IMR-90 (cell line): Measurements from ENCODE around the gene OPCML. TPM values are rescaled to one million over a fixed set of nuclear protein-coding genes. Genes with fewer than 3 reads are reported as not detected.

Experiments used
- ATAC-seq: fragments of 200-7000 bp; cut with Tn5 transposase; 2 replicates; pipeline ENCODE4 v1.9.1; 2020; ENCODE audit warnings: low read depth, mild to moderate bottlenecking, moderate library complexity
- BruUV-seq: library from RNA; stranded (reverse); fragments of 400-500 nt; replicated peaks from 2 replicates; lab custom pipeline; 2021; lab: Mats Ljungman, UMichigan
- CTCF ChIA-PET: fragments of 300-600 bp; formaldehyde crosslinking; extraction: SDS; loops from one replicate; lab custom pipeline; 2021; ENCODE audit warnings: antibody characterized with exemption; lab: Yijun Ruan, JAX
- POLR2A ChIA-PET: fragments of 300-600 bp; sonication (Branson Sonifier 250); formaldehyde crosslinking; loops from one replicate; lab custom pipeline; 2022; ENCODE audit warnings: antibody characterized with exemption; ENCODE audit not compliant: unreplicated experiment; lab: Charles Lee
- DNase-seq: peaks from one replicate; pipeline ENCODE4 v3.0.0; 2013
- H2AFZ ChIP-seq: replicated peaks from 2 replicates; pipeline ENCODE3; 2013; ENCODE audit warnings: low read length, mild to moderate bottlenecking; ENCODE audit not compliant: poor library complexity
- H2AK5ac ChIP-seq: 2 replicates; pipeline ENCODE4 v1.6.1; 2013; ENCODE audit warnings: low read depth, low read length, inconsistent platforms
- H2AK9ac ChIP-seq: replicated peaks from 2 replicates; pipeline ENCODE3; 2013; ENCODE audit warnings: mild to moderate bottlenecking, low read depth, low read length, moderate library complexity; ENCODE audit not compliant: poor library complexity
- H2BK120ac ChIP-seq: 2 replicates; pipeline ENCODE4 v1.6.1; 2013; ENCODE audit warnings: low read depth, low read length, inconsistent platforms
- H2BK15ac ChIP-seq: 3 replicates; pipeline ENCODE4 v1.6.1; 2013; ENCODE audit warnings: low read depth, low read length, inconsistent platforms
- H2BK20ac ChIP-seq: 2 replicates; pipeline ENCODE4 v1.6.1; 2013; ENCODE audit warnings: low read depth, mild to moderate bottlenecking, inconsistent platforms, low read length, moderate library complexity
- H2BK5ac ChIP-seq: 2 replicates; pipeline ENCODE4 v1.6.1; 2013; ENCODE audit warnings: mild to moderate bottlenecking, low read depth, low read length, inconsistent platforms; ENCODE audit not compliant: poor library complexity, severe bottlenecking
- H3K14ac ChIP-seq: replicated peaks from 2 replicates; pipeline ENCODE4 v1.6.1; 2013; ENCODE audit warnings: low read depth, low read length, inconsistent platforms
- H3K18ac ChIP-seq: 2 replicates; pipeline ENCODE4 v1.6.1; 2013; ENCODE audit warnings: low read depth, low read length, control low read depth
- H3K23ac ChIP-seq: 2 replicates; pipeline ENCODE4 v1.6.1; 2013; ENCODE audit warnings: low read depth, low read length, inconsistent platforms
- H3K27ac ChIP-seq: 2 replicates; pipeline ENCODE4 v1.5.1; 2013; ENCODE audit warnings: mild to moderate bottlenecking, control low read depth, low read length; ENCODE audit not compliant: insufficient read depth
- H3K27me3 ChIP-seq: 2 replicates; pipeline ENCODE4 v1.6.1; 2013; ENCODE audit warnings: low read length; ENCODE audit not compliant: control insufficient read depth, insufficient read depth
- H3K36me3 ChIP-seq: 2 replicates; pipeline ENCODE4 v1.6.1; 2013; ENCODE audit warnings: low read length, mixed read lengths; ENCODE audit not compliant: control insufficient read depth, insufficient read depth
- H3K4ac ChIP-seq: 2 replicates; pipeline ENCODE4 v1.6.1; 2013; ENCODE audit warnings: low read depth, low read length, inconsistent platforms
- H3K4me1 ChIP-seq: 2 replicates; pipeline ENCODE4 v1.6.1; 2013; ENCODE audit warnings: low read length, mixed read lengths; ENCODE audit not compliant: control insufficient read depth, insufficient read depth
- H3K4me2 ChIP-seq: 2 replicates; pipeline ENCODE4 v1.6.1; 2013; ENCODE audit warnings: low read depth, mild to moderate bottlenecking, control low read depth, low read length, moderate library complexity
- H3K4me3 ChIP-seq: 2 replicates; pipeline ENCODE4 v1.5.1; 2013; ENCODE audit warnings: low read depth, mild to moderate bottlenecking, control low read depth, low read length, moderate library complexity; ENCODE audit not compliant: insufficient read depth
- H3K56ac ChIP-seq: 2 replicates; pipeline ENCODE4 v1.6.1; 2013; ENCODE audit warnings: low read length, inconsistent platforms; ENCODE audit not compliant: insufficient read depth; ENCODE audit errors: extremely low read depth
- H3K79me1 ChIP-seq, 2 experiments: 2 replicates each; pipeline ENCODE4 v1.6.1; 2013; ENCODE audit warnings: low read length in 2 of 2, inconsistent platforms in 1 of 2, low read depth in 1 of 2
- H3K9ac ChIP-seq: 2 replicates; pipeline ENCODE4 v1.6.1; 2013; ENCODE audit warnings: low read depth, low read length, control low read depth
- H3K9me1 ChIP-seq: 2 replicates; pipeline ENCODE4 v1.6.1; 2013; ENCODE audit warnings: low read length, inconsistent platforms; ENCODE audit not compliant: insufficient read depth
- H3K9me3 ChIP-seq: 2 replicates; pipeline ENCODE4 v1.6.1; 2013; ENCODE audit warnings: low read length; ENCODE audit not compliant: control insufficient read depth, insufficient read depth
- H4K20me1 ChIP-seq: 2 replicates; pipeline ENCODE4 v1.6.1; 2013; ENCODE audit warnings: low read length, inconsistent platforms; ENCODE audit not compliant: insufficient read depth
- H4K5ac ChIP-seq: 2 replicates; pipeline ENCODE4 v1.6.1; 2013; ENCODE audit warnings: mild to moderate bottlenecking, low read depth, low read length, control low read depth
- H4K8ac ChIP-seq, 2 experiments: 2 replicates each; pipeline ENCODE4 v1.6.1; 2013; ENCODE audit warnings: low read depth in 2 of 2, low read length in 2 of 2, control low read depth in 1 of 2, inconsistent platforms in 1 of 2
- H4K91ac ChIP-seq: 2 replicates; pipeline ENCODE4 v1.6.1; 2013; ENCODE audit warnings: low read depth, low read length, inconsistent platforms; ENCODE audit not compliant: insufficient read depth
- BHLHE40 ChIP-seq: fragments of 150-350 bp; IDR thresholded peaks from 2 replicates; pipeline ENCODE4 v1.6.1; 2016; ENCODE audit warnings: mild to moderate bottlenecking, low read depth, low read length
- CEBPB ChIP-seq: IDR thresholded peaks from 2 replicates; pipeline ENCODE4 v1.6.1; 2012; ENCODE audit warnings: low read depth, low read length, improper control_type of control experiment
- CHD1 ChIP-seq: IDR thresholded peaks from 2 replicates; pipeline ENCODE4 v1.6.1; 2012; ENCODE audit warnings: low read depth, low read length, improper control_type of control experiment
- FOS ChIP-seq: fragments of 150-350 bp; IDR thresholded peaks from 2 replicates; pipeline ENCODE4 v1.6.1; 2016; ENCODE audit warnings: low read depth, low read length
- MAFK ChIP-seq: IDR thresholded peaks from 2 replicates; pipeline ENCODE4 v1.6.1; 2012; ENCODE audit warnings: low read depth, low read length, improper control_type of control experiment
- MAZ ChIP-seq: IDR thresholded peaks from 2 replicates; pipeline ENCODE4 v1.6.1; 2012; ENCODE audit warnings: low read depth, mild to moderate bottlenecking, low read length, improper control_type of control experiment, moderate library complexity, borderline replicate concordance
- MXI1 ChIP-seq: IDR thresholded peaks from 2 replicates; pipeline ENCODE4 v1.6.1; 2012; ENCODE audit warnings: low read depth, mild to moderate bottlenecking, low read length, moderate library complexity, borderline replicate concordance
- POLR2A ChIP-seq: IDR thresholded peaks from 2 replicates; pipeline ENCODE4 v1.6.1; 2012; ENCODE audit warnings: mild to moderate bottlenecking, low read depth, low read length
- RAD21 ChIP-seq: IDR thresholded peaks from 2 replicates; pipeline ENCODE4 v1.6.1; 2012; ENCODE audit warnings: low read length, improper control_type of control experiment
- WGBS, 2 experiments: methylation state at CpG; one replicate each; pipeline versions ENCODE4 v1.1.5 to v1.1.7; 2013; ENCODE audit warnings: missing lambda C conversion rate in 2 of 2; ENCODE audit not compliant: insufficient read length in 1 of 2; ENCODE audit errors: extremely low coverage in 2 of 2; 5-methylcytosine and 5-hydroxymethylcytosine counted together
- dilution Hi-C: fragments of 300-500 bp; cut with HindIII; formaldehyde crosslinking; loops from one replicate; pipeline ENCODE4 v1.14.3; 2018; ENCODE audit warnings: low sequenced_read_pairs; ENCODE audit not compliant: unreplicated experiment
- in situ Hi-C: fragments of 300-500 bp; cut with MboI; formaldehyde crosslinking; loops from 3 replicates; pipeline ENCODE4 v1.14.3; 2019; ENCODE audit warnings: low sequenced_read_pairs, inconsistent platforms, mixed read lengths
- intact Hi-C: fragments of 100-400 bp; cut with micrococcal nuclease; formaldehyde crosslinking; loops from 2 replicates; pipeline ENCODE4 v1.10.0; 2022
- polyA plus RNA-seq, 3 experiments: library from polyadenylated mRNA; depleted of rRNA; stranded (reverse); fragments of >200 nt; gene quantifications; 2 replicates each; pipeline ENCODE4 v1.2.3, GENCODE V29; 2012; ENCODE audit warnings: low replicate concordance in 1 of 3
- total RNA-seq: library from RNA; depleted of rRNA; stranded (reverse); fragments of >200 nt; gene quantifications from 2 replicates; pipeline ENCODE4 v1.2.3, GENCODE V29; 2012

The OPCML gene
- total and polyA plus RNA-seq, 2 of the 4 experiments (the other 2 are of a cell fraction) = under 0.01 to 2.6 TPM

DNA sequence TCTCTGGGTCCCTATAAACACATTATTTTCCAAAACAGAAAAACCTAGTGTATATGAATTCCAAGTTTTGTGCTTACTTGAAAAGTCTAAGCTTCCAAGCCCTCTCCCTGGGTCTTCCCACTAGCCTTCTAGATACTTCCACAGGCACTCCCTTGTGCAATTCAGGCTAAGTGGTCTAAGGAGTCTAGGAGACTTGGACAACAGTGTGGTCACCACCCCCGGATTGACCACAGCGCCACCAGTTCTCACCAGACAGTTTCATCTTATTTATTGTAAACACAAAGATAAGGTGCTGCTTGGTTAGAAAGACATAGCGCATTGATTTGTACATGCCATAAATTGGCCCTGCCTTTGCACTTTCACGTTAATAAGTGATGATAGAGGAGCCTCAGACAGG, 623.9 kb downstream of the OPCML start:
- ChIA-PET POLR2A (no interaction called here), CTCF (no interaction called here)
- dilution Hi-C loops (no loop called here), in situ Hi-C loops (no loop called here), intact Hi-C loops (no loop called here)
- ATAC-seq = no peak
- no peak overlapping the region for H3K14ac ChIP-seq
- WGBS, 2 experiments = 80% methylated on average over 1 of the region's 4 CpGs; no CpG with 5 or more reads in 1 of the 2 experiments
- H3K4me2 ChIP-seq = no peak overlapping the region
- no TSS peak for BruUV-seq
- H3K18ac ChIP-seq = no peak overlapping the region
- no peak overlapping the region for H4K91ac ChIP-seq
- no peak overlapping the region for H3K9ac ChIP-seq
- H3K4me3 ChIP-seq = no peak overlapping the region
- H2BK15ac ChIP-seq = no peak overlapping the region
- H3K56ac ChIP-seq = no peak overlapping the region
- no peak overlapping the region for H3K23ac ChIP-seq
- H4K5ac ChIP-seq = no peak overlapping the region
- DNase-seq = no peak
- peaks cover 3% of the 10 kb centered on the region for H3K4me1 ChIP-seq
- H3K79me1 ChIP-seq = no peaks in the 10 kb centered on the region
- H3K36me3 ChIP-seq = no peaks in the 10 kb centered on the region
- no peak overlapping the region for H3K27ac ChIP-seq
- H4K8ac ChIP-seq = no peak overlapping the region
- H2AK9ac ChIP-seq = no peak overlapping the region
- H3K4ac ChIP-seq = no peak overlapping the region
- no peak overlapping the region for H2AK5ac ChIP-seq
- no peak overlapping the region for H2BK20ac ChIP-seq
- no peaks in the 10 kb centered on the region; the same call in 1 of the 2 replicates for H3K9me1 ChIP-seq
- H3K27me3 ChIP-seq = no peaks in the 10 kb centered on the region
- H3K9me3 ChIP-seq = no peaks in the 10 kb centered on the region
- TF ChIP-seq POLR2A = no peak
- TF ChIP-seq CHD1 = no peak
- TF ChIP-seq BHLHE40 = no peak
- TF ChIP-seq CEBPB = no peak
- no peak for TF ChIP-seq RAD21
- TF ChIP-seq FOS = no peak
- no peak for TF ChIP-seq MXI1
- TF ChIP-seq MAFK = no peak
- no peak for TF ChIP-seq MAZ
- no peak overlapping the region for H2BK120ac ChIP-seq
- no peak overlapping the region for H2BK5ac ChIP-seq
- no peaks in the 10 kb centered on the region for H4K20me1 ChIP-seq
- no peak overlapping the region for H2AFZ ChIP-seq
